Fibroblast of skin of back (primary cell): ENCODE measurements around the gene COL6A3.

Source experiments
- DNase-seq: peaks from one replicate; pipeline ENCODE4 v3.0.0-alpha.2; 2013

Gene COL6A3

DNA sequence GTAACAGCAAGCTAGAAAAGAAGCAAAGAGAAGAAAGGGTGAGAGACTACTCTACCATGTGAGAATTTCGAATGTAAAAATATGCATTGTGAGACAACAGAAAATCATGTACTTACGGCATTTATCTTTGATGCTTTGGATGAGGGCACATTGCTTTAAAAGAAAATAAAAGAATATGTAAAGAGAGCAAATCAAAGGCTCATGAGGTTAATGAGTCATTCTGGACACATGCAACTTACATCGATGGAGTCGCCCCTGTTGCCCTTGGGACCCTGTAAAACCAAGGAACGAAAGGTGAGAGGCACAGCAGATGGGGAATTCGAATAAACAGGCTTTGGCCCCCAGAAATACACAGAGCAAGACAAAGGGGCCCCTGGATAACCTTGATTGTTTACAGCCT is 69.0 kb downstream of the COL6A3 start:
- no peak for DNase-seq

GRCh38 chr2:237343993-237344392 is 70.0 kb downstream of the COL6A3 start:
- no peak for DNase-seq

GRCh38 chr2:237341872-237342271 is 72.1 kb downstream of the COL6A3 start:
- DNase-seq: no peak

DNA sequence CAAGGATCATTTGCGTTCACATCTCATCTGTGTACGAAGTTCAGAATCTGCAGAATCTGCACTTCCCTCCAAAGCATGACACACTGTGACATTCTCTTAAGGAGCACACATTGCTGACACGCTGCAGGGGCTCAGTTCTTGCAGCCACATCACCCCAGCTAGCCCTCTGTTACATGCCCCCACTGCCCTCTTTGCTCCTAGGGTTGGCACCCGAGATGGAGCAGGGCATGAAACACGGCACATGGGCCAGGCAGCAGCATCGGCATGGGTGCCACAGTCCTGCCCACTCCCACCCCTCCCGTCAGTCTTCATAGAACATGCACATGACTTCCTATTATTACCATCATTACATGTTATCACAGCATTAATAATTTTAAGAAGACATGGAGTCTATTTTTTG is 76.4 kb downstream of the COL6A3 start:
- no peak for DNase-seq

DNA sequence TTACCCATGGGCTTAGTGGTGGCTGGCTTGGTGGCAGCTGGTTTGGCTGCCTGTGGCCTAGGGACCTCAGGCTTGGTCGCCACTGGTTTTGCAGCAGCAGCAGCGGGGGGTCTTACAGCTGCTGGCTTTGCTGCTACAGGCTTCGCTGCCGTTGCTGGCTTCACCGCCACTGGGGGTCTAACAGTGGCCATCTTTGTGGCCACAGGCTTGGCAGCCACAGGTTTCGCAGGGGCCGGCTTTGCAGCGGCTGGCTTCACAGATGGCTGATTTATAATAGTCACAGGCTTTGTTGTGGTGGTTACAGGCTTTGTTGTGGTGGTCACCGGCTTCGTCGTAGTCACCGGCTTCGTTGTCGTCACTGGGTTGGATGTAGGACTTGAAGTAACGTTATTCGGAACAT is 77.8 kb downstream of the COL6A3 start:
- DNase-seq: no peak

DNA sequence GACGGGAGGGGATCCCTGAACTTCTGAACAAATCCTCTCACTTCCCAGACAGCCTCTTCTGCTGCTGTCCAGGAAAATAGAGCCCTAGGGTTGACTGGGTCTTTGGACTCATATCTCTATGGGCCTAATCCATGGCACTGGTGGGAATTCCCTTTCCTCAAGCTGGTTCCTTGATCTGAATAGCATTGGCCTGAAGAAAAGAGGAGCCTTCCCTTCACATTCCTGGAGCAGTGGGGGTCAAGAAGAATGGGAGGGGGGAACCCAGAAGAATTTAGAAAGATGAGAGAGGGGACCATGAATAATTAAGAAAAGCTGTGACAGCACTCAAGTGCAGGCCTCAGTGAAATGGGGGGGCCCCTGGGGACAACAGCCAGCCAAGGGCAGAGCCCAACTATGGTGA is 80.2 kb downstream of the COL6A3 start:
- DNase-seq: no peak

DNA sequence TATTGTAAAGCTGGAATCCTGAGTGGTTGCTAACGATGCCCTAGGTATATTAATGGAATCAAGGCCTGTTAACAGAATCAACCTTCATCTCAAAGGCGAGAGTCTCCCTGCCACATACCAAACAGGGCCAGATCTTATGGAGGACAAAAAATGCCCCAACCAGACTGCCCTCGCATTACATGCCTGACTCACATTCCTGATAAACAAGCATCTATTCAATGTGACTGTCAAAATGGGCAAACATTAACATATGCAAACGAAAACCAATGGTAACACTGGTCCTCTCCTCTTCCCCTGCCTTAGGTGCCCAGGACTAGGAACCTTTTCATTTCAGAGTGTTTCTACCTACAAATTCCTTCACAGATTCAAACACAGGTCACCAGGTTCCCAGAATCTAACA is 83.4 kb downstream of the COL6A3 start:
- DNase-seq: no peak

GRCh38 chr2:237327175-237327950 is 86.6 kb downstream of the COL6A3 start:
- no peak for DNase-seq

DNA sequence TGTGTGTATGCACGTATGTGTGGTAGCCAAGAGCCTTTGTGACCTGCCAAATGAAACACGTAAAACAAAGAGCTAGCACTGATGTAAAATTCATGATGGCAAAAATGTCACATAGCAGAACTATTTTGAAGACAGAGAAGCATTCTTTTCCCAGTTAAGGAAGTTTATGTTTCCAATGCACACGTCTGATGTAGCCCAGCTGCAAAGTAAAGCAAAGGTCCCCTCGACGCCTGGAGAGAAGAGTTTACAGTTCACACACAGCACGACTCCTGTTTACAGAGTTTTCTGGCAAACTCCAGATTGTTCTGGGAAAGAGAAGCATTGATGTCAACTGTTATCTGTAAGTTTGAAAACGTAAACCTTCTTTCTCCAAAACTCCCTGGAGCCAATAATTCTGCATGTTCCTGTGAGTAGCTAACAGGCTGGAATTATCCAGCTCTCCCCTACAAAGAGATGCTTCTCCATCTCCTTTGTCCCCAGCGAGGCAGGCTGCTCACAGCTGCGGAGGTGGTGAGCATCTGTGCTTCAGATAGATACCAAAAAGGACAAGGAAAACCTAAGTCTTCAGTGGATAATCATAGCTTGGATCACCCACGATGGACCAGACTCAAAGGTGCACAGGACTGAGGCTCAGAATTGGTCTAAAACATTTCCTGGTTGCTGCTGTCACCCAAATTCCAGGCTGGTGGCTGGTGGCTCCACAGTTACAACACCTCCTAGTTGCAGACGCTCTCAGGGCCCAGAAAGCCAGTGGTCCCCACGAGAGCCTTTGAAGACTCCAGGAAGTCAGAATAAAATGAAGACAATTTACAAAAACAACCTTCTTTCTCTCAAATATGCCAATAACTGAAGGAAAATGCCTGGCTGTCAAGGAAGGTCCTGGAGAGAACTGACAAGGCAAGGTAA is 87.4 kb downstream of the COL6A3 start:
- no peak for DNase-seq

- no peak for DNase-seq
Measured at GRCh38 chr2:237324837-237325236, 89.1 kb downstream of the COL6A3 start.

- peak; percentile 82 for DNase-seq
Measured at GRCh38 chr2:237324405-237324831, 89.5 kb downstream of the COL6A3 start.

- no peak for DNase-seq
Measured at GRCh38 chr2:237323656-237324055, 90.3 kb downstream of the COL6A3 start.

DNA sequence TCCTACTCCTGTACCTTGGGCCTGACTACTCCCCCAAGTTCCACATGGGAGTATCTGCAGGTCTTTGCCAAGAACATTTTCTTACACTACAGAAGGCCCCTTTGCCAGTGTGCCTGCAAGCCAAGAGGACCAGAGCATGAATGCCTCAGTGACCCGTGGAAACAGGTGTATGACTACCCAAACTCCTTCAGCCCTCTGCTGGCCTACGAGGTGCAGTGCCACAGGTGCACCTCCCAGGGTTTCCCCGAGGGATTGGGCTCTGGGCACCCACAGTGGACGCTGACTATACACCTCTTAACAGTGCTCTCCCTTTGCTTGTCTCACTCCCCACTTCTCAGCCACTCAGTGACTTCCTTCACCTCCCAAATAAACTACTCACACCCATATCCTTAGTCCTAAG is 91.4 kb downstream of the COL6A3 start:
- no peak for DNase-seq

- no peak for DNase-seq
Measured at GRCh38 chr2:237321746-237322145, 92.2 kb downstream of the COL6A3 start.

DNA sequence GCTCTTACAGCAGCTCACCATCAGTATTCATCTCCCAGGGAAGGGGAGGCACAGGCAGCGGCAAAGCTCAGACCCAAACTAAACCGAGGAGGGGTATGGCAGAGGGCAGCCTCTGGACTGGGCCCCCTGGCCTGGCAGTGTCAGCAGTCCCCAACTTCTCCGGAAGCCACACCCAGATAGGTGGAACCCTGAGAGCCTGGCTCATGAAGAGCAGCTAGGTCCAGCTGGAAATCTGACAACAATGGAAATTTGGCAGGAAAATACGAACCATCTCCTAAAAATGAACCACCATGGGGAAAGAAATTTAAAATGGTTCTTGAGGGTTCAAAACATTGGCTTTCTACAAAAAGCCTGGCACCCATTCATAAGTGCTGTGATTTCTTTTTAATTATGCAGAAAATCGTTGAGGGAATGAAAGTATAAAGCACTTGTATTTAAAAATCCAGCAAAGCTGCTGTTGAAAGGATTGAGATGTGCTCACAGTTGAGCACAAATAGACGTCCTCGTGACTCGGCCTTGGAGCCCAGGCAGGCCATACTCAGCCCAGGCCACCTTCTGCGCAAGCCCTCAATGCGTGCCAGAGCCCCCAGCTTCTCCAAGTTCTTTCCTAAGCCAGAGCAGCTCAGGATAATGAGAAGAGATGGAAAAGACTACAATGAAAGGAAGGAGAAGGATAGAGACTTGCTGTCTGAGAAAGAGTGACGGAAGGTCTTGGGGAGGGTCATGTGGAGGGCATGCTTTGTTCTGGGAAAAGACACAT is 93.0 kb downstream of the COL6A3 start:
- DNase-seq: no peak

- DNase-seq: no peak
Measured at GRCh38 chr2:237319887-237320286, 94.1 kb downstream of the COL6A3 start.

DNA sequence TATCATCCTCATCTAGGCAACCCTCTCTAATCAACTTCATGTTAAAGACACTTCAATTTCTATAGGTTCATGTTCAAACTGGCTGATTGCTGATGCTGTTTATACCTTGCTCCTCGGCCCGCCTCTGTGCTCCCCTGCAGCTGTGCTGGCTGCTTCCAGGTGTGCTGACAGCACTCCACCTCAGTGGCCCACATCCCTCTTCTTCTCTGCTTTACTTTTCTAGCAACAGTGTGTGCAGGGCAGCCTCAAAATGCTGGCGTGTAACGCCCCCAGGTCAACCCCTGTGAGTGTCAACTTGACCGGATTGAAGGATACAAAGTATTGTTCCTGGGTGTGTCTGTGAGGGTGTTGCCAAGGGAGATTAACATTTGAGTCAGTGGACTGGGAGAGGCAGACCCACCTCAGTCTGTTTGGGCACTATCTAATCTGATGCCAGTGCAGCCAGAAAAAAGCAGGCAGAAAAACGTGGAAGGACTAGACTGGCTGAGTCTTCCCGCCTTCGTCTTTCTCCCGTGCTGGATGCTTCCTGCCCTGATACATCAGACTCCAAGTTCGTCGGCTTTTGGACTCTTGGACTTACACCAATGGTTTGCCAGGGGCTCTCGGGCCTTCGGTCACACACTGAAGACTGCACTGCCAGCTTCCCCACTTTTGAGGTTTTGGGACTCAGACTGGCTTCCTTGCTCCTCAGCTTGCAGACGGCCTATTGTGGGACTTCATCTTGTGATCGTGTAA is 94.7 kb downstream of the COL6A3 start:
- DNase-seq: no peak

DNA sequence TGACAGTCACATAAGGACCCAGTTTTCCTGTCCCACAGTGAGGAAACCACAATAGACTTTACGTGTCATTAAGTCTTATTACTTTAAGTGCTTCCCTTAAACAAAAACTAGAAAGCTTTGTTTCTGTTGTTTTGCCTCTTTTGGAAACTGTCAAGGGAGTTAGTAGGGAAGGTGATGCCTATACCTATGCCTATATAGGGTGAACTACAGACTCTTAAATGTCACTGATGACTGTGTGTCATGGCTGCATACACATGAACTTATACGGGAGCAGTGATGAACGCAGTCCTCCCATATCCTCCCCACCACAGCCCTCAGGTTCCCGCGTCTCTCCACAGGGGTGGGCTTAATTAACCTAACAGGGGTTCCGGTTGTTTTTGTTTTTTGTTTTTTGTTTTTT is 97.6 kb downstream of the COL6A3 start:
- DNase-seq: no peak

DNA sequence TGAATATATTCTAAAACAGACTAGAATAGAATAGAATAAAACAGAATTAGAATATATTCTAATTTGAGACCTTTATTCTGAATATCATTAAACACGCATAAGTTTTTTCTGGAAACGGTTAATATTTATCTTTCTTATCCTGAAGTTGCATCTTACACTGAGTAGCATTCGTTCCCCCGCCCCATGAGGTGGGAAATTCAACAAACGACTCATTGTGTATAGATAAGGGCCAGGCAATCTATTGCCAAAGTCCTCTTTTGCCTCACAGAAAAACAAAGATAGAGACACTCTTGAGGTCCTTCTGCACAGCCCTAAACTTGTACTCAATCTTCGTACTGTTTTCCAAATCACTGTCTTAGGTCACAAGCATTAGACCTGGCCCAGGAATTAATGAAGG is 98.1 kb downstream of the COL6A3 start:
- DNase-seq: peak; percentile 61

- peak; percentile 99 for DNase-seq
Measured at GRCh38 chr2:237315170-237315828, 98.7 kb downstream of the COL6A3 start.

- peak; percentile 57 for DNase-seq
Measured at GRCh38 chr2:237314681-237315080, 99.3 kb downstream of the COL6A3 start.

GRCh38 chr2:237314198-237314597 is 99.8 kb downstream of the COL6A3 start:
- no peak for DNase-seq
